Measurements from ENCODE around the gene TRPV4. TPM values are rescaled to one million over a fixed set of nuclear protein-coding genes. Genes with fewer than 3 reads are reported as not detected.
"Not testable (repeated sequence)": the region's sequence is repeated elsewhere in the genome, so short reads cannot be mapped to it uniquely, and the experiment has no call there.

The TRPV4 gene
- not detected in 2 replicates for total RNA-seq (2014; rRNA removed; shearing (Covaris generic))

DNA sequence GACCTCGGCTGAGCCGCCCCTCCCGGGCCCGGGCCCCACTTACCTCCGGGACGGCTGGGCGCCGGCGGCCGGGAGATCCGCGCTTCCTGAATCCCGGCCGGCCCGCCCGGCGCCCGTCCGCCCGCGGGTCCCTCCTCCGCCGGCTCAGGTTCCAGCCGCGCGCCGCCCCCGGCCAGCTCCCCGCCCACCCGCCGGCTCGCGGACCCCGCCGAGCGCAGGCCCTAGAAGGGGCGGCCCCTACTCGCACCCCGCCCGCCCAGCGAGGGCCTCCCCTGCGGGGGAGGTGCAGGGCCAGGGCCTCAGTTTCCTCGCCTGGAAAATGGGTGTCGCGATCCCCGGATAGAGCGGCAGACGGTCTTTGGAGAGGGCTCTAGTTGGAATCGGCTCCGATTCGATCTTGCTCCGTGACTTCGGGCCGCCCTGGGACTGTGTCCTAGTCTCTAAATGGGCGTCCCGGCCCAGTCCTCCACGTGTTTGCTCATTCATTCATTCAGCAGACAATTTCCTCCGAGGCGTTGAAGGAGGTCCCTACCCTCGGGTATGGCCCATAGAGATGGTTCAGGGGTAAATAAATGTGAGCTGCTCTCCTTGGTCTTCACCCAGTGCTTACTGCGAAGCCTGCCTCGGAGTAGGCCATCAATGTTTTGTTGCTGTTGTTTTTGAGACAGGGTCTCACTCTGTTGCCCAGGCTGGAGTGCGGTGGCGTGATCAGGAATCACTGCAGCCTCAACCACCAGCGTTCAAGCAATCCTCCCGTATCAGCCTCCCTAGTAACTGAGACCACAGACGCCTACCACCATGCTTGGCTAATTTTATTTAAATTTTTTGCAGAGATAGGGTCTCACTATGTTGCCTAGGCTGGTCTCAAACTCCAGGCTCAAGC, at the start of gene TRPV4:
TSS of gene TRPV4 (minus strand) at position 92 of the 883 bp plus-strand sequence. CDS start 18,602 bp downstream, outside the sequence.
- DNase-seq (ENCODE audit: low spot score), result no peak

DNA sequence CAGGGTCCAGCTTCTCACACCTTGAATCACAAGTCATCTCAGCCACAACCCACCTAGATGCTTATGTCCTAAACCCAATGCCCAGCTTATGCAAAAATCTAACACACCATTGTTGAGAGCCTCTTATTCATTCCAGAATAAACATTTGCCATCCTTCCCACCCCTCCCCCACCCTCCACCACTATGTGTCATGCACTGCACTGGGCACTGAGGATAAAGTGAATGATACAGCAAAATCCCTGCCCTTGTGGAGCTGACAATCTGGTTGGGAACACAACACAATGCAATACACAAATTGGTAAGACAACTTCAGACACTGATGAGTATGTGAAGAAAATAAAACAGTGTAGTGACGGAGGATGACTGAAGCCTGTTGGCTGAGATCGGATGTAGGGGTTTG, 48.6 kb upstream of the TRPV4 start:
- no peak for DNase-seq (ENCODE audit: low spot score)

DNA sequence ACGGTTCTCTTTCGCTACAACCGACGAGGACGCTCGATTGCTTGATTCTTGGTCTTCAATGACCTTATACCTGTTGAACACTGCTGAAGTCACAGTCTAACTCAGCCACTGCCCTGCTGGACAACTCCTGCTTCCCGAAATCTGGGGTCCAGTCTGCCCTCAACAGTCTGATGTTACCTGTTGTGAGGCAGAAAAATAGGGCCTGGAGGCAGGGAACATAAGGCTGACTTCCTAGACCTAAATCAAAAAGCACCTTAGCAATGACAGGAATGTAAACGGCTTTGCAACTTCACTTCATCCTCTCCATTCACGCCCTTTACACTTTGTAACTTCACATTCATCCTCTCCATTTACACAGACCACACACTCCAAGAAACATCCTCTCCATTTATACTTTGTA, 47.7 kb upstream of the TRPV4 start:
- no peak for DNase-seq (ENCODE audit: low spot score)

DNA sequence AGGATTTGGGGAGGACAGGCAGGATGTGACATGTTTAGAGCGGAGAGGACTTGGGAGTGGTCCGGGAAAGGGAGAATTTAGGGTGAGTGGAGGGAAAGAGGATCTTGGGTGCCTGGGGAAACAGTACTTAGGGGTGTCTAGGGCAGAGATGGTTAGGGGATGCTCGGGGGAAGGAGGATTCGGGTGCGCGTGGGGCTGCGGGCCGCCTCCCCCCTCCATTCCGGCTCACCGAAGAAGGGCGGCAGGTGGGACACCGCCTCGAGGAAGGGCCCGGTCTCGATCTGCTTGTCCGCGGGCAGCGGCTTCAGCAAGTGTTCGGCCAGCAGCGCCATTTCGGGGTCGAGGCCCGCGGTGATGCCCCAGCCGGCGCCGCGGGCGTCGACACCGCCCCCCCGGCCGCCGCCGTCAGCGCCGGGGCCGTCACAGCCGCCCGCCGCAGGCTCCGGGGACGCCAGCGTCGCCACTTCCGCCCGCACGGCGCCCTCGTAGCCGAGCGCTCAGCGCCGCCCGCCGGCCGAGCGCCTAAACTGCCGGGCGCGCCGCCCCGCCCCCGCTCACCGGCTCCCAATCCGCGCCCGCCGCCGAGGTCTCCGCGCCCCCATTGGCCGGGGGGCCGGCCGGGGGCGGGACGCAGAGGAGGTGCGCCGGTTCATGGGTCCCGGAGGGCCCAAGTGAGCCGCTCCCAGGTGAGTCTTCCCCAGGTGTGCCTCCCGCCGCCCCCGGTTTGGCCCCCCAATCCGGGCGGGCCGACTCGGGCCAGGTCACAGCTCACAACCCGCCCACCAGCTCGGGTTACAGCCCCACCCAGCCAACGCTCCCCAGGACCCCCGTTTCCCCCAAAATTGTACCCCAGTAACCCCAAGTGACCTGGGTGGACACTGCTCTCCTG, 47.1 kb upstream of the TRPV4 start, which contains the start of gene GLTP:
TSS of gene GLTP (minus strand) at position 499 of the 889 bp plus-strand sequence. CDS start at position 332, 167 bp downstream.
- peak; percentile 57 for DNase-seq (ENCODE audit: low spot score)

DNA sequence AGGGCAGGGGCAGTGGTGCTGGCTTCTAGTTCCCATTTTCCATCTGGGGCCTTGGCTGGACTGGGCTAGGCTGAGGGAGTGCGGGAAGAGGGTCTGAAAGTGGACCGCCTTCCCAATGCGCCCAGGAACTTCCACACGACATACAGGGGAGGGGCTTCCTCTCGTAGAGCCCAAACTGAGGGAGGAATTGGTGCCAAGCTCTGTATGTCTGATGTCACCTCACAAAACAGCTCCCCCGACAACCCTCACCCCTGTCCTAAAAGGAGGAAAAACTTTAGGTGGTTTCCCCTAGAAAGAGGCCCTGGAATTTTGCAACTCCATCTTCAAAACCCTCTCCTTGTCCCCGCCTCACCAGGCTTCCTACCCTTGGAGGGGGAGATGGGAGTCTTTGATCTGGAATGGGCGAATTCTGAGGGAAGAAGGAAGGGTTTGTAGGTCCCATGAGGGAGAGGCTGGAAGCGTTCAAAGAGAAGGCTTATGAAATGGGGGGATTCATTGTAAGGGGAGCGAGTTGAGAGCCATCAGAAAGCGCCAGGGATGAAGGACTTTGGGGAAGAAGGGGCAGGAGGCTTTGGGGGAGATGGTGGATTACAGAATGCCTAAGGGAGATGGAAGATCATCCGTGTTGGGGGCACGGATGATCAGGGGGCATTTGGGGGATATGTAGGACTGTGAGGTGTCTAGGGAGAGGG, 46.3 kb upstream of the TRPV4 start:
- DNase-seq (ENCODE audit: low spot score), result no peak

DNA sequence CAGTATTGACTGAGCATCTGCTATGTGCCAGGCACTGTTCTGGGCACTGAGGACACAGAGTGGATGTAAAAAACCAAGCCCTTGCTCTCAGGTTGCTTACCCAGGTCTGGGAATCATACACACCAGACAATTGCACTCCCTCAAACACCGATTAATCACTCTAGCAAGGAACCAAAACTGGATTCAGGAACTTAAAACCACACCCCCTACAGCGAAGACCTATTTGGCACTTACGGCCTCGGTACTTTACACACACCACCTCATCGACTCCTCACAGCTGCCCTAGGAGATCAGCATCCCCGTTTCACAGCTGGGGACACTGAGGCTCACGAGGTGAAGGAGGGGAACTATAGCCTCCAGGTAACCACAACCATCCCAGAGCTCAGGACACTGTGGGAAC, 45.6 kb upstream of the TRPV4 start:
- no peak for DNase-seq (ENCODE audit: low spot score)

DNA sequence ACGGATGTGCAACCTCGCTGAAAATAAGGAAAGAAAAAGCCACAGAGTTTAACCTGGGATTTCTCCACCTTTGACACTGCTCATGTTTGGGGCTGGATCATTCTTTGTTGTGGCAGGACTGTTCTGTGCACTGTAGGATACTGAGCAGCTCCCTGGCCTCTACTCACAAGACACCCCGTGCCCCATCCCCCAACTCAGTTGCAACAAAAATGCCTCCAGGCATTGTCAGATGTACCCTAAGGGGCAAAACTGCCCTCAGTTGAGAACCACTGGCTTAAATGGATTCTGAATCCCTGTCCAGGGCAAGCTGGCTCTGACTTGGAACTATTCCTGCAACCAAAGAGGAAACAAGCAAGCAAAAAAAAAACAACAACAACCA, 45.0 kb upstream of the TRPV4 start:
- no peak for DNase-seq (ENCODE audit: low spot score)

DNA sequence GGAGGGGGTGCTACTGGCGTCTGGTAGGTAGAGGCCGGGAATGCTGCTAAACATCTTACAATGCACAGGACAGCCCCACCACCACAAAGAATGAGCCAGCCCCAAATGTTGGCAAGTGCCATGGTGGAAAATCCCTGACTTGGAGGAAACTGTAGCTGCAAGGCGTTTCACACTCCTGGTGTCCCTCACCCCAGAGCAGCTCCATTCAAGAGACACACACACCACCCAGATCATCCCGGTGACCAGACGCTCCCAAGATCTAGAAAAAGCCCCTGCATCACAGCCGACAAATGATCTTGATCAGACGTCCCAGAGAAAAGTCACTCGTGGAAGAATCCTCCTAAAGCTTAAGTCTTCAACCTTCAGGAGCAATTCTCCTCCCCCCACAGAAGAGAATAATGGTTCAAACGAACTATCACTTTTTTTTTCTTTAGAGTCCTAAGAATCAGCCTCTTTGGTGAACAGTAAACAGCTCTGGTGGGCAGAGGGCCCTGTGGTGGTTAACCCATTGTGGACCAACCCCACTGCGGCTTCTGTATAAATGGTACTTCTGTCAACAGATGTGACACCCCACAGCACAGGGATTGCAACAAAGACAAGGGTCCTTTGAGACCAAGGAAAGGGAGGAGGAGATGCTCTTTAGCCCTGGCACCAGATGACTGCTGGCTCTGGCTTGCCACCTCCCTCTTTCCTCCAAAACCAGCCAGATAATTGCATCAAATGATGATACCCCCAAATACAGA, 44.5 kb upstream of the TRPV4 start:
- DNase-seq (ENCODE audit: low spot score), result no peak

DNA sequence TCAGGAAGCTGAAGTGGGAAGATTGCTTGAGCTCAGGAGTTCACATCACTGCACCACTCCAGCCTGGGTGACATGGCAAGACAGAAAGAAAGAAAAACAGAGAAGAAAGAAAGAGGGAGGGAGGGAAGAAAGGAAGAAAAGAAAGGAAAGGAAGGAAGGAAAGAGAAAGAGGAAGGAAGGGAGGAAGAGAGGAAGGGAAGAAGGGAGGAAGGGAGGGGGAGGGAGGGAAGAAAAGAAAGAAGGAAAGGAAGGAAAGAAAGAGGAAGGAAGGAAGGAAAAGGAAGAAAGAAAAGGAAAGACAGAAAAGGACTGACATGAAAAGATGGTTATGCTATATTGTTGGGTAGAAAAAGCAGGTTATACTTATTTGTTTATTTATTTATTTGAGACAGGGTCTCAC, 43.2 kb upstream of the TRPV4 start:
- DNase-seq (ENCODE audit: low spot score), result no peak

DNA sequence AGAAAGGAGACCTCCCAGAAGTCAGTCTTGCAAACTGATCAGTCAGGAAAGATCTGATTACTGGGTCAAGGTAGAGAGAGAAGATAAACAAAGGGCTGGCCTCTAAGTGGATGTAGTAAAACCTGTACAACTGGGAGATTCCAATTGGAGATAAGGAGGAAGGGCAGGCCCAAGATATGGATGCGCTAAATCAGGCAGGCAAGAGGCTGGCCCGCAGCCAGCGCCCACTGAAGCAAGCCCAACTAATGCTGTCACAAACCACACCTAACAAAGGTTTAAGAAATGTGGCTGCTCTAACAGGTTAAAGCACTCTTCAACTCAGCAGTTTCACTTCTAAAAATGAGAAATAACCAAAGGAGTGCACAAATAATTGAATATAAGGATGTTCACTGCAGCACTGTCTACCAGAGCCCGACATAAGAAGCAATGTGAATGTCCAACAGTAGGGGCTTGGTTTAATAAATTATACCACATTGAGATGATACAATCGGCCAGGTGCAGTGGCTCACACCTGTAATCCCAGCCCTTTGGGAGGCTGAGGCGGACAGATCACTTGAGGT, 42.5 kb upstream of the TRPV4 start:
- no peak for DNase-seq (ENCODE audit: low spot score)

DNA sequence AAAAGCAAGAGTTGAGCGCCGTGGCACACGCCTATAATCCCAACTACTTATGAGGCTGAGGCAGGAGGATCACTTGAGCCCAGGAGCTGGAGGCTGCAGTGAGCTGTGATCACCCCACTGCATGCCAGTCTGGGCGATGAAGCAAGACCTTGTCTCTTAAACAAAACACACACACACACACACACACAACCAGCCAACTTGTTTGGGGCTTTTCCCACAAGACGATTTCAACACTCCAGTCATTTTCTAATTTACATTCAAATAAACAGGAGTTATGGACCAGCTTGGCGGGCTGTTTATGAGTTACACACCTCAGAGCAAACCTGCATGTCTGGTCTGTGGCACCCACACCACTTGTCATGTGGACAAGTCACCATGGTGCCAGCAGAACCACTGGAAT, 40.5 kb upstream of the TRPV4 start:
- DNase-seq (ENCODE audit: low spot score), result no peak

DNA sequence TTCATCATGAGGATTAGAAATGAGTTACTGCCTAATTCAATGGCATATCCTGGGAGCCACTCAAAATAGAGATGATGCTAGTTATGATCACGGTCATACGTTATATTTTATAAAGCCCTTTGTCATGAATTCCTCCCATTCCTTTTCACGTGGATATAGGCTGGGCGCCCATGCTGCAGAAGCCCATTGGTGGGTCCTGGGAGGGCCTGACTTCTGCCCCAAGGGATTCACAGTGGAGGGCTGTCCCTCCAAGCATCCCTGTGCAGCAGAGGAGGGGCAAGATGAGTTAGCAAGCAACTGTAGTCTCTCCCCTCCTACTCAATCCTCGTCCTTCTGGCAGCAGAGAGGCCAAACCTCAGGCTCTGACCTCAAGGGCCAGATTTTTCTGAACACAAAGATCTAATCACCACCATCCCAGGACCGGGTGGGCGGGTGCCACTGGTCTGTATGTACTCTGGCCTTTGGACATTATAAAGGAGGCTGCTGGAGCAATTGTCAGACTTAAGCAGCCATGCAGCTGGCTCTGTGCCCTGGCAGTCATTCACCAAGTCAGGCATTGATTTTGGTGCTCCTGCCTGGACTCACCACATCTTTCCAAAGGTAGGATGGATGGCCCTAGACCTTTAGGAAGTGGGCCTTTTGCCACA, 38.6 kb upstream of the TRPV4 start:
- DNase-seq (ENCODE audit: low spot score), result no peak

DNA sequence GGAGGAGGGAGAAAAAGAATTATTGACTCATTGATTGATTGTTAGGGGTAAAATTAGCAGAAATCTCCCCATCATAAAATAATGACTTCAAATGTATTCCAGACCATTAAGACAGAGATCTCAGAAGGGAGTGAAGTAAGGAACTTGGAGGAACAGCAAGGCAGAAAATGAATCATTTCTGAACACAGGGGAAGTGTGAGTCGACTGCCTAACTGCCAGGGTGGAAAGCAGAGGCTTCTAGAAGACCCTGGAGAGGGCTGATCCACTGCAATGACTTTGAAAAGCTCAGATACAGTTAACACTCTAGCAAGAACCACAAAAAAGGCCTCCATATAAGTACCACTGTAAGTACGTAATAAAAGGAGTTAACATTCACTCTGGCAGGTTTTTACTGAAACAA, 37.5 kb upstream of the TRPV4 start:
- DNase-seq (ENCODE audit: low spot score), result no peak

DNA sequence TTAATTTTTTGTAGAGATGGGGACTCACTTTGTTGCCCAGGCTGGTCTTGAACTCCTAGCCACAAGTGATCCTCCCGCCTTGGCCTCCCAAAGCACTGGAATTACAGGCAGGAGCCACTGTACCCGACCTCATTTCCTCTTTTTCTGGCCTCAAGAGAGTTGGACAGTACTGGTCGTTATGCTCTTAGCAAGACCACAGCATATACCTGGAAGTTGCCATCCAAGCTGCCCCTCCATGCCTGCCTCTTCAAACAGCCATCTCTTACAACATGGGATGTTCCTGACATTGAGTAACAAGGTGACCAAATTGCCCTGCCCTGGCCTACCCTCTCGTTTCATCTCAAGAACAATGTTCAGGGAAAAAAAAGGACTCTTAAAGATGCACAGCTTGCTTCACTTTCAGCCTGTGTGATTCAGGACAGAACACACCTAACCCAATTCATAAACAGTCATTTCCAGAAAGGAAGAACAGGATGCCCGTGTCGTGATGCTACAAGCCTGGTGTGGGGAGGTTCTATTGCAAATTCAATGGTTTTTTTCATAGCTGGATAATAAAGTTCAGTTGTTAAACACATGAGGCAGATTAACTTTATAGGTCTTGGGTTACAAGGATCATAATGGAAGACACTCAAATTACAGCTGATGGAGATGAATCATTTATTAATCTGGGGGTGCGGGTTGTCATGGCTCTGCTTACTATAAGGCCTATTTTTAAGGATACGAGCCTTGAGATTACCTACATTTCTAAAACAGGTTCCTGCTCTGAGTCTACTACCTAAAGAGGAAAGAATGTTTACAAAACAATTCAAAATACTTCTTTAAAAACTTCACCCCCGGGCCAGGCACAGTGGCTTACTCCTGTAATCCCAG, 35.2 kb upstream of the TRPV4 start:
- no peak for DNase-seq (ENCODE audit: low spot score)

DNA sequence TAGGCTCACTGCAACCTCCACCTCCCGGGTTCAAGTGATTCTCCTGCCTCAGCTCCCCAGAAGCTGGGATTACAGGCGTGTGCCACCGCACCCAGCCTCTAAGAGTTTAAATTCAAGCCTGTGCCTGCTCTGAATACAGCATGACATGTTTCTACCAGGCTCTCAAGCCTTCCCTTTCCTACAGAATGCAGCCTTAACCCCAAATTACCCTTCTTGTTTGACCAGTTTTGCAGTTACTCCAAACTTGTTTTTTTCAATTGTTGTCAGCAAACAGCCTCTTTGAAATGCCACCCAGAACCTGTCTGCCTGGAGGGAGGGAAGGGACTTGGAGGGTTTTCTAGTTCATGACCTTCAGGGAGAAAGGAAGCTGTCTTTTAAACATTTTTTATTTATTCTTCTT, 31.7 kb upstream of the TRPV4 start:
- DNase-seq (ENCODE audit: low spot score), result no peak

DNA sequence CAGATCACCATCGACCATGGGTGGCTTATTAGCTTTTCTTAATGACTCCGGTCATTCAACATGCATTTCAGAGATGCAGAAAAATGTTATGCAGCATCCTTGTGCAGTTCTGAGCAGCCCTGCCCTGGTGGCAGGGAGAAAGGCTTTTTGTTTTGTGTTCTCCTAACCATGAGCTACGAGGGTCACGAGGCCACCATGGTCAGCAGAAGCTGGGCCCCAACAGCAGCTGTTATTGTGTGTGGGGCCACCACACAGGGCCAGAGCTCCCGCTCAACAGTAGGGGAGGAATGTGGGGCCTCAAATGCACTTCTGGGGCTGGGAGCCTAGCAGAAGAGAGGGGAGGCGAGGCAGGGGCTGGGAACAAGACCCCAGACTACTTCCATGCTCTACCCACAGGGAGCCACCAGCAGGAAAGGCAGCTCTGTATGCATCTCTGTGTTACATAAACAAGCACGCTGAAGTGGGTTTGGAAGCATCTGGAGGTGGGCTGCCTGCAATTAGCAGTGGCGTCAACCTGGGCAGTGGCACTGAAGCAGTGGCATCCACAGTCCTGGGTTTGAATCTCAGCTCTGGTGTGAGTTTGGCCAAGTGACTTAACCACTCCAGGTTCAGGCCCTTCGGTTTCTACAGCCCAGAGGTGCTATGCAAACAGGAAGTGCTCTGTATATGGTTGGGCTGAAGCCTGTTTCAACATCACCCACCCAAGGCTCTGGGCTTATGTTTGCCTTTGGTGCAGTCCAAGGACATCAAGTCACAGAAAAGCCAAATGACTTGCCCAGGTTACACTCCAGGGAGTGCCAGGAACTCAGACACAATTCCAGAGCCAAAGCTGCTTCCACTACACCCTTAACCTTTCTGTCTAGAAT, 30.9 kb upstream of the TRPV4 start:
- no peak for DNase-seq (ENCODE audit: low spot score)

DNA sequence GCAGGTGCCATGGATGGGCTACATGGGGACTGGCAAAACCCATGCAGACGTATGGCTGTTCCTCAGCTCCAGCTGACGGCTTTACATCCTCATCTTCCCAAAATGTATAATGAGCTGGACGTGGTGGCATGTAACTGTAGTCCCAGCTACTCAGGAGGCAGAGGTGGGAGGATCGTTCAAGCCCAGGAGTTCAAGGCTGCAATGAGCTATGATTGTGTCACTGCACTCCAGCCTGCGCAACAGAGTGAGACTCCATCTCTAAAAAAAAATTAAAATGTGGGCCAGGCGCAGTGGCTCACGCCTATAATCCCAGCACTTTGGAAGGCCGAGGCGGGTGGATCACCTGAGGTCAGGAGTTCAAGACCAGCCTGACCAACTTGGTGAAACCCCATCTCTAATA, 29.3 kb upstream of the TRPV4 start:
- DNase-seq (ENCODE audit: low spot score), result not testable (repeated sequence)

DNA sequence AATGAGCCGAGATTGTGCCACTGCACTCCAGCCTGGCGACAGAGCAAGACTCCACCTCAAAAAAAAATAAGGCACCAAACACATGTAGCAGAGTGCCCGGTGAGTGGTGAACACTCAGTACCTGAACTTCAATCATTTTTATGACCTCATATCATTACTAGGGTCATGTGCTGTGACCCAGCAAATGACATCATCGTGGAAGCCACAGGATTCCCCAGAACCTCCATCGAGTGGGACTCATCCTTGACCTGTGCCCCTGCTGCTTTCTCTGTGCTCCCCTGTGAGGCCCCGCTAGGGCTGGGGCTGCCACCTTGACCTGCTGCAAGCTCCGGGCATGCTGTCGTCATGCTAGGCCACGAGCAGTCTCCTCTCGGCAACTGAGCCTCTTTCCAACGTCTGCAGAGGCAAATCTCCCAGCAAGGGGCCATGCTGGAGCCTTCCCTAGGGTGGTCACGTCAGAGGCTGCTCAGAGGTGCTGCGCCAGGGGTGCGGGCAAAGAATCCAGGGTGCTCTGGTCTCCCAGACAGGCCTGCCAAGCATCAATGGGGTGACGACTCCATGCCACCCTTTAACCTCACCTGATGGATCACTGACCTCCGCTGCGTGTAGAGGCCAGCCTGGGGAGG, 28.6 kb upstream of the TRPV4 start:
- no peak for DNase-seq (ENCODE audit: low spot score)
